ENCODE data around the gene CAV2.
A peak's percentile ranks its signal among the peaks of the same experiment; 100 is the strongest.

CAV2 gene

GRCh38 chr7:116525298-116525912 lies 25.9 kb downstream of the CAV2 start:
- TF ChIP-seq CTCF (conservative IDR thresholded peaks at IDR 0.05), result no peak
- H3K27ac ChIP-seq, result peak overlapping the region; percentile 26; the same call in 1 of the 2 replicates

DNA sequence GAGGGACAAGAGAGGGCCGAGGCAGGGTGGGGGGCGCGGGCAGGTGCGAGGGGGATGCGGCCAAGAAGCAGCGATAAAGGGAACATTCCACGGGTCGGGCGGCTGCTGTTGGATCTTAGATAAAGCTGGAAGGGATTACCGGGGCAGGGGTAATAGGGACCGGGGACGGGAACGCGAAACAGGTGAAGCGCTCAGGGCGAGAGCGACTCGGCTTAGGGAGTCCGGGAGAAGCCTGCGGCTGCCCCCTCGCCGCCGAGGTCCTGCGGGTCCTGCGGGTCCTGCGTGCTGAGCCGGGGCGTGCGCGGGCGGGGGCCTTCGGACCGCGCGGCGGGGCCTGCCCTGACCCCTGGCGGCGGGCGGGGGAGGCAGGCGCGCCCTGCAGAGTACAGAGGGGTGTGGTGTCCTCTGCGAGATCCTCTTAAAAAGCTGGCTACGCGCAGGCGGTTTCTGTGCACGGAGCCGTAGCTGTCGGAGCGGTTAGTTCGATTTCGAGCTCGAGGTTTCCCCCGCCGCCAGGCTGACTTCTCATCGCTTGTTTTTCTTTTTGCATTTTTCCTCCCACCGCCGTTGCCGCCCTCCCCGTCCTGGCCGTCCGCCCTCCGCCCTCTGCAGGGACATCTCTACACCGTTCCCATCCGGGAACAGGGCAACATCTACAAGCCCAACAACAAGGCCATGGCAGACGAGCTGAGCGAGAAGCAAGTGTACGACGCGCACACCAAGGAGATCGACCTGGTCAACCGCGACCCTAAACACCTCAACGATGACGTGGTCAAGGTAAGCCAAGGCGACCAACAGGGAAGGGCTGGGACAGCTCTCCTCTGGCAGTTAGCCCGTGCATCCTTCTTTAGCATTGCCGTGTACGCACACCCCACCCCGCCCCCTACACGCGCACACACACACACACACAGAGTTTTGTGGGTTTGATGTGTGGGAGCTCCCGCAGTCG lies 26.6 kb downstream of the CAV2 start:
- peak overlapping the region; percentile 26; the same call in 1 of the 2 replicates for H3K27ac ChIP-seq
- TF ChIP-seq CTCF (conservative IDR thresholded peaks at IDR 0.05), result peak; percentile 97

- TF ChIP-seq CTCF (conservative IDR thresholded peaks at IDR 0.05), result no peak
- H3K27ac ChIP-seq, result no peak overlapping the region
Measured at GRCh38 chr7:116526897-116527296, 27.4 kb downstream of the CAV2 start.

DNA sequence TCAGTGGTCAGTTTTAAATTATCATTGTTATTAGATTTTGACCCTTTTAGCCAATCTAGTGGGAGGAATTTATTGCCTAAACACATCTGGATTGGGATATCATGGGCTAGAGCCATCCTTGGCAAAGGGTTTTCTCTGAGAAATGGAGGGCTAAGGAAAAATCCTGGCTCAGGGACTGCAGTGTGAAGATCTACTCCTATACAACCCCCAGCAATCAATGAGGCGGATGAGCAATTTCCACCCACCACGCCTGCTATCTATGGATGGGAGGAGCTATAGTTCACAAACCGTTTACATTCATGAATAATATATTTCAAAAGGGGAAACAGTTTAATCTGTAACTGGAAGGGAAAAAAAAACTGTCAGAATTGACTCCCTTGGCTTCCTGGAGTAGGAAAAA lies 28.0 kb downstream of the CAV2 start:
- no peak for TF ChIP-seq CTCF (conservative IDR thresholded peaks at IDR 0.05)
- no peak overlapping the region for H3K27ac ChIP-seq

DNA sequence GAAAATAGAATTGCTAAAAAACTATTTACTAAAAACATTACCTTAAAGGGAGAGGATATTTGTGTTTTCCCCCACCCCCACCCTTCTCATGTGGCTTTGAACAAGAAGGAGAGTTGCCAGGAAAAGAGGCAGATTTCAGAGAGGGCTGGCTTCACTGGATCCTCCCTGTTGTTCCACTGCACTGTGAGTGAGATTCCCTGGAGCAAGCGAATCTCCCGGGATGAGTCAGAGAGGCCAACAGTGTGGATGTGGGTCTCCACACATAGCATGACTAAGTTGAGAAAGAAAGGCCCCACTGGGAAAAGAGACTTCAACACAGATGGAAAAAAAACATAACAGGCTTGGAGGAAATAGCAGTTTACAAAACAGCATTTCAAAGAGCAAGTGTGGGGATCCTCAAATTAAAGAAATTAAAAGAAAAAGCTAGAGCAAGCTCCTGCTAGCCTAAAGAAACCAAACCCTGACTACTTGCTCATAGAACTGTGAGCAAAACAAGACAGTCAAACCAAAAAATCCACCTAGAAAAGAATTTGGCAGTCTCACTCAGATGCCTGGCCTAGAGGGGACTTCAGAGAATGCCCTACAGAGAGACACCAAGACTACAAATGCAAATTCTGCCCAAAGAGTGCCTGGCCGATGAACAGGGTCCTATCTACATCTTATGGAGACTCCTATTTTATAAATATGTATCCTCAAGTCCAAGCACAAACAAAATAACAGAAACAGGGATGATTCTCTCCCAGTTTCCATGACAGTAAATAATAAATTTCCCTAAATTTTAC lies 28.7 kb downstream of the CAV2 start:
- no peak for TF ChIP-seq CTCF (conservative IDR thresholded peaks at IDR 0.05)
- H3K27ac ChIP-seq, result no peak overlapping the region

GRCh38 chr7:116529250-116529649 lies 29.7 kb downstream of the CAV2 start:
- no peak for TF ChIP-seq CTCF (conservative IDR thresholded peaks at IDR 0.05)
- H3K27ac ChIP-seq, result no peak overlapping the region

All from VCaP (cell line).